HG03439 (cell line): Measurements from ENCODE around the gene RDX.
"Not testable (repeated sequence)": the region's sequence is repeated elsewhere in the genome, so short reads cannot be mapped to it uniquely, and the experiment has no call there.

Source experiments
- ATAC-seq: cut with Tn5 transposase; IDR thresholded peaks from one replicate; pipeline ENCODE4 v1.9.1; 2021; ENCODE audit warnings: mild to moderate bottlenecking, moderate library complexity; ENCODE audit not compliant: unreplicated experiment

RDX gene

GRCh38 chr11:110208678-110209312, 87.6 kb downstream of the RDX start:
- not testable (repeated sequence) for ATAC-seq

GRCh38 chr11:110207123-110207522, 89.3 kb downstream of the RDX start:
- ATAC-seq: no peak

GRCh38 chr11:110200836-110201235, 95.6 kb downstream of the RDX start:
- no peak for ATAC-seq

GRCh38 chr11:110200241-110200640, 96.2 kb downstream of the RDX start:
- no peak for ATAC-seq

GRCh38 chr11:110199184-110199981, 97.0 kb downstream of the RDX start:
- ATAC-seq: no peak

- no peak for ATAC-seq
Observed at GRCh38 chr11:110198031-110198729, 98.2 kb downstream of the RDX start.

- ATAC-seq: no peak
Observed at GRCh38 chr11:110196884-110197420, 99.5 kb downstream of the RDX start.

- ATAC-seq: no peak
Observed at GRCh38 chr11:110196241-110196754, 100.1 kb downstream of the RDX start.

- not testable (repeated sequence) for ATAC-seq
Observed at GRCh38 chr11:110194211-110194766, 102.1 kb downstream of the RDX start.

GRCh38 chr11:110192604-110193282, 103.7 kb downstream of the RDX start:
- peak; percentile 71 for ATAC-seq

GRCh38 chr11:110190885-110191284, 105.5 kb downstream of the RDX start:
- no peak for ATAC-seq

- no peak for ATAC-seq
Observed at GRCh38 chr11:110187731-110188130, 108.7 kb downstream of the RDX start.

GRCh38 chr11:110186867-110187266, 109.5 kb downstream of the RDX start:
- no peak for ATAC-seq

GRCh38 chr11:110186456-110186855, 110.0 kb downstream of the RDX start:
- ATAC-seq: no peak

- ATAC-seq: no peak
Observed at GRCh38 chr11:110185599-110185998, 110.8 kb downstream of the RDX start.

- no peak for ATAC-seq
Observed at GRCh38 chr11:110185121-110185591, 111.3 kb downstream of the RDX start.

GRCh38 chr11:110184456-110184855, 112.0 kb downstream of the RDX start:
- ATAC-seq: no peak

GRCh38 chr11:110182886-110183285, 113.5 kb downstream of the RDX start:
- no peak for ATAC-seq

GRCh38 chr11:110179064-110179463, 117.3 kb downstream of the RDX start:
- no peak for ATAC-seq

GRCh38 chr11:110177086-110177456, 119.3 kb downstream of the RDX start:
- ATAC-seq: no peak
